Lower leg skin (tissue), 4 donors: Measurements from ENCODE around the gene CX3CR1. TPM values are rescaled to one million over a fixed set of nuclear protein-coding genes. Genes with fewer than 3 reads are reported as not detected.

Experiments used
- DNase-seq, 2 donors: peaks; one replicate each; pipeline ENCODE4 v3.0.0-alpha.2; 2019; ENCODE audit warnings: low spot score in 2 of 2
- H3K4me3 ChIP-seq: fragments of 200-600 bp; sonication (generic); 2 replicates; pipeline ENCODE4 v1.5.1; 2017; ENCODE audit warnings: mild to moderate bottlenecking, low read depth; ENCODE audit not compliant: poor library complexity, severe bottlenecking
- CTCF ChIP-seq, 3 donors: fragments of 450-650 bp; IDR thresholded peaks; one replicate each; pipeline ENCODE4 v1.5.1; 2016; ENCODE audit warnings: antibody characterized with exemption in 3 of 3, mild to moderate bottlenecking in 3 of 3, moderate library complexity in 2 of 3
- POLR2A ChIP-seq, 2 donors: fragments of 450-650 bp; IDR thresholded peaks; one replicate each; pipeline ENCODE4 v1.6.1; 2016 to 2017; ENCODE audit warnings: antibody characterized with exemption in 2 of 2, mild to moderate bottlenecking in 1 of 2, moderate library complexity in 1 of 2
- WGBS, 2 donors: methylation state at CpG; one replicate each; pipeline ENCODE4 v1.1.5; 2018; 5-methylcytosine and 5-hydroxymethylcytosine counted together
- intact Hi-C: fragments of 100-400 bp; cut with DNase I; formaldehyde crosslinking; loops from one replicate; pipeline ENCODE4 v1.15.0; 2023; ENCODE audit warnings: low total_unique reads
- total RNA-seq, 4 donors: library from RNA; depleted of rRNA; stranded (reverse); fragments of >200 nt; gene quantifications; one replicate each; pipeline ENCODE4 v1.1.0, GENCODE V29; 2016

CX3CR1 gene
- total RNA-seq, 4 donors from 2014 or later = 0.23 to 1.5 (median 0.97) TPM

- DNase-seq = no peak
- intact Hi-C loops = loop anchor here (10.0 kb wide), 1 partner anchor 67 kb away; no protein-coding TSS in a partner anchor
Observed at GRCh38 chr3:39282057-39282456, 2.2 kb upstream of the CX3CR1 start.

GRCh38 chr3:39281533-39281932 is 1.7 kb upstream of the CX3CR1 start:
- WGBS, 2 donors = 48 to 57% methylated on average over 9 of the region's 9 CpGs
- no peak for DNase-seq
- TF ChIP-seq POLR2A (IDR thresholded peaks at IDR 0.05) (no peak), CTCF (IDR thresholded peaks at IDR 0.05) (no peak)
- intact Hi-C loops = loop anchor here (10.0 kb wide), 1 partner anchor 67 kb away; no protein-coding TSS in a partner anchor
- H3K4me3 ChIP-seq = no peak overlapping the region

More at GRCh38 chr3:39282057-39282456, 2.2 kb upstream of the CX3CR1 start:
- H3K4me3 ChIP-seq = no peak overlapping the region
- TF ChIP-seq POLR2A (IDR thresholded peaks at IDR 0.05) (no peak), CTCF (IDR thresholded peaks at IDR 0.05) (no peak)
- WGBS, 2 donors = 86% methylated on average over 6 of the region's 6 CpGs

- H3K4me3 ChIP-seq = no peak overlapping the region
- no peak for TF ChIP-seq POLR2A (IDR thresholded peaks at IDR 0.05)
- TF ChIP-seq CTCF (IDR thresholded peaks at IDR 0.05) = no peak
- 88 to 95% methylated on average over 5 of the region's 5 CpGs for WGBS, 2 donors
- intact Hi-C loops = loop anchor here (10.0 kb wide), 1 partner anchor 66 kb away; no protein-coding TSS in a partner anchor
- DNase-seq = no peak
Observed at GRCh38 chr3:39280571-39280970, 735 bp upstream of the CX3CR1 start.

- no peak for TF ChIP-seq CTCF (IDR thresholded peaks at IDR 0.05)
- no peak for TF ChIP-seq POLR2A (IDR thresholded peaks at IDR 0.05)
- 66 to 77% methylated on average over 1 of the region's 1 CpG for WGBS, 2 donors
- no peak for DNase-seq
- no peak overlapping the region for H3K4me3 ChIP-seq
- intact Hi-C loops = no loop called here
Observed at GRCh38 chr3:39278616-39278935, 1.3 kb downstream of the CX3CR1 start.

- WGBS, 2 donors = 51 to 71% methylated on average over 5 of the region's 5 CpGs
- intact Hi-C loops = no loop called here
- TF ChIP-seq POLR2A (IDR thresholded peaks at IDR 0.05) = no peak
- TF ChIP-seq CTCF (IDR thresholded peaks at IDR 0.05) = no peak
- H3K4me3 ChIP-seq = no peak overlapping the region
- DNase-seq = no peak
Observed at GRCh38 chr3:39277893-39278615, 1.8 kb downstream of the CX3CR1 start.

- TF ChIP-seq CTCF (IDR thresholded peaks at IDR 0.05) (no peak), POLR2A (IDR thresholded peaks at IDR 0.05) (no peak)
- no peak for DNase-seq
- no peak overlapping the region for H3K4me3 ChIP-seq
- intact Hi-C loops = no loop called here
Observed at GRCh38 chr3:39276746-39277145, 3.1 kb downstream of the CX3CR1 start.
